HK-2 (cell line): ENCODE results near the gene WDFY1.
"Not testable (repeated sequence)": the region's sequence is repeated elsewhere in the genome, so short reads cannot be mapped to it uniquely, and the experiment has no call there.

Experiments
- DNase-seq: peaks from one replicate; pipeline ENCODE4 v3.0.0-alpha.2; 2018; ENCODE audit not compliant: unreplicated experiment

Gene WDFY1

DNA sequence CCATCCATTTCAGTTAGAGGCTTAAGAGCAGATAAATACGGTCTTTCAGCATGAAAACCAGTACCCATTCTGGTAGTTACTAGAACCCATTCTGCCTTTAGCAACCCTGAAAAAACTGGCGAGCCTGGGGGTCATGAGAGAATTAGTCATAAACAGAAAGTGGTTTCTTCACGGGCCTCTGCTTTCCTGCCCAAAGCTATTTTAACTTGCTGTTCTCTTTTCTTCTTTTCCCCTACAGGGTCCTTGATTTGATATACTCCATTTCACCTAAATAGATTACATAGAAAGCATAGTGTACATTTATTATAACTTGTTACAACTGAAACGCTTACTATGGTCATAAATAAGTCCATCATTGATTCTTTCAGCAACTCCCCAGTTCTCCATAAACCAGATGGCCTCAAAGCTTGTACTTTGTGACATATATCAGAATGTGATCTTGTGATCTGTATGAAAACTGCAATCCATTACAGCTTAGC lies 48.3 kb downstream of the WDFY1 start:
- peak; percentile 31 for DNase-seq

DNA sequence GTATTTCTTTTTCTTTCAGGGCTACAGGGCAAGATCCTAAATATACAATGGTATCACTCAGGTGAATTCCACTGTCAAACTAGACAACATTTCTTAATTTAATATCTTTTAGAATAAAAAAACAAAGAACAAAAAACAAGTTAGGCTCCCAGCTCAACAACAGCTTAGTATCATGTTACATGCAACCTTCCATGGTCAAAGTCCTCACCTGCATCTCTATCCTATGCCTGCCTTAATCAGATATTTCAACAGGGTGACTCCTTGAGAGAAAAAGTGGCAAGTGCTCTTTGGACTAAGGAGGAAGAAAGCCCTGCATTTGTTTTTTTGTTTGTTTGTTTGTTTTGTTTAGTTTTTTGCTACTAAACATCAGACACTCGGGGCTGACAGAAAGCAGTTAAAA lies 50.2 kb downstream of the WDFY1 start:
- no peak for DNase-seq

DNA sequence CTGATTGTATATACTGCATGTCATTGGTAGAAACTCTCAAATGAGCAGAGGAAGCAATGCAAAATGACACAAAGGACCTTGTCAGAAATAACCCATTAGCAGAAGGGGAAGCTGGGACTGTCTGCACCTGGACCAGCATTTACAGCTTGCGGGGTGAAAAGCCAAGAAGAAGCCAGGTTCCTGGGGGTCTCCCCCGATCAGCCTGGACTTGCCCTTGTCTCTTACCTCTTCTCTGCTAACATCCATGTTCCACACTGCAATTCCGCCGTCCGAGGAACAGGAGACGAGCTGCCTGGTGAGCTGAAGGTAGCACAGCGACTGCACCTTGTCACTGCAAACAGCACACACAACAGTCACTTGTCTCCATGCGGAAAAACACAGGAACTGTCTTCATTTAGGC lies 51.1 kb downstream of the WDFY1 start:
- DNase-seq = no peak

DNA sequence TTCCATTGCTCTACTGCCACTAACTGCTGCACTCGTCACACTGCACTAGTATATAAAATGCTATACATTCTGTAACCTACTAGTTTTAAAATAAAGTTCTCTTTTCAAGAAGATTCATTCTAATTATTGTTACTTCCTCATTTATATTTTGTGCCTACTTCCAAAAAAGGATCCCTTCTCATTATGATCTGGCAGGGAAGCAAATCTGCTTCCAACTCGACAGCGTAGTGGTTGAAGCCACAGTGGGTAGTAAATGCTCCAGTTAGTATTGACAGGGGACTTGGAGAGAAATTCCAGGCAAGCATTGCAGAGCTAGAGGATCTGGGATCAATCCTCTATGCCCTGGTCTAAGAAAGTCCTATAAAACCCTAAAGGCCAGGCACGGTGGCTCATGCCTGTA lies 54.4 kb downstream of the WDFY1 start:
- no peak for DNase-seq

DNA sequence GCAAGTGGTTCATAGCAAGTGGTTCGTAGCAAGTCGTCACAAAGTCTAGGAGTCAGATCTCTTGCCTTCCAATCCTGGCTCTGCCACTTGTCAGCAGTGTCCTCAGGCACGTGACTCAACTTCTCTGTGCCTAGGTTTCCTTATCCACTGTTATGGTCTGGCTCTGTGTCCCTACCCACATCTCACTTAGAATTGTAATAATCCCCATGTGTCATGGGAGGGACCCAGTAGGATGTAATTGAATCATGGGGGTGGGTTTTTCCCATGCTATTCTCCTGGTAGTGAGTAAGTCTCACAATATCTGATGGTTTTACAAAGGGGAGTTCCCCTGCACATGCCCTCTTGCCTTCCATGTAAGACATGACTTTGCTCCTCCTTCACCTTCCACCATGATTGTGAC lies 55.9 kb downstream of the WDFY1 start:
- DNase-seq = no peak

DNA sequence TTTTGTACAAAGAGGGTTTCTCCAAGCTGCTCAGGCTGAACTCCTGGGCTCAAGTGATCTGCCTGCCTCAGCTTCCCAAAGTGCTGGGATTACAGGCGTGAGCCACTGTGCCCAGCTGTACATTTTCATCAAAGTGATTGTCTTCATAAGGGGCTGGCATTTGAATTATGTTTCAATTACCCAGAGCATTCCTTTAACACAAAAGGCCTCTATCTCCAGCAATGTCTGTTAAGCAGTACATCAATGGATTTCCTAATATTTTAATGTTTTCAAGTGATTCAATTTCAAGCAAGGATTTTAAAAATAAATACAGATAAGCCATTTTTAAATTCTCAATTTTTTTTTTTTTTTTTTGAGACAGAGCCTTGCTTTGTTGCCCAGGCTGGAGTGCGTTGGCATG lies 56.9 kb downstream of the WDFY1 start:
- DNase-seq = no peak

DNA sequence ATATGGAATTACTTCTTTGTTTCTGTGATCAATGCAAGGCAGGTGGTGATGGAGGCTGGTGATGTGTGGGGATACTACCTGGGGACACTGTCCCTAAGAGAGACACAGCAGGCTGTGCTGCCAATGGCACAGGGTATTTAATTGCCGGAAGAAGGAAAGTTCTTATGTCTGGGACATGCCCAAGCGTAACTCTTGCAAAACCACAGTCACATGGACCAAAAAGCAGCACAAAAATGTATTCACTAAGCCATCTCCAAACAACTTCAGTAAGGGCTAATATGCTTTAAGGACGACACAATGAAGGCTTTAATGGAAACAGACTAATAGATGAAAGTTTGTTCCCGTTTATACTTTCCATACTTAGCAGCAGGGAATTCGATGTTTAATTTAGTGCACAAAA lies 58.0 kb downstream of the WDFY1 start:
- no peak for DNase-seq

DNA sequence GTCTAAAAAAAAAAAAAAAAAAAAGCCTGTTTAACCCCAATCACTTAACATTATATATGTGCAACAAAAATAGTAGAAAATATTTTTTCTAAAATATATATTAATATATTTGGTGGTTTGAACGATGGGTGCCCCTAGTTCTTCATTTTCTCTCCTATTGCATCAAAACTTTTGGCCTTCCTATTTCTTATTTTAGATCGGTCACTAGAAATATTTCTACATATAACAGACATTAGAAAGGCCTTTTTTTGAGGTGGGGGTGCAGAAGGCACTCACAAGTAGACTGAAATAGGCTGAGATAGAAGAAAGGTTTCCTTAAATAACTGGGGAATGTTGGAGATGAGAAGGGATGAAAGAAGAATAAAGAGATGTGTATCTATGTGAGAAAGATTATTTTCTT lies 58.4 kb downstream of the WDFY1 start:
- no peak for DNase-seq

DNA sequence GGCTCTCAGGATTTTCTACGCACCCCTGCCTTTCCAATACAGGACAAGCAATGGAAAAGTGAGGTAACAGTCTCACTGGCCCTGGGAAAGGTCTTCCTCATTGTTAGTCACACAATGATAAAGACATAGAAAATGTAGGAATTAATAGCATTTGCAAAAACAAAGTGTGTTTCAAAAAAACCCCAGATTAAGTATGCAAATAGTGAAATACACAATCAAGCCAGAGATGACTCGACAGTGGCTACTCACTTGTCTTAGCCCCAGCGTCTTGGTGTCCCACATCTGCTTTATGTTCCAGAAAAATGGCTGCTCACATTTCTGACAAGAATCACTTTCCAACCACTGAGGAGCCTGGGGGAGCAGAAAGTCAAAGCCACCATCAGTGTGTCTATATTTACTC lies 60.7 kb downstream of the WDFY1 start:
- no peak for DNase-seq

DNA sequence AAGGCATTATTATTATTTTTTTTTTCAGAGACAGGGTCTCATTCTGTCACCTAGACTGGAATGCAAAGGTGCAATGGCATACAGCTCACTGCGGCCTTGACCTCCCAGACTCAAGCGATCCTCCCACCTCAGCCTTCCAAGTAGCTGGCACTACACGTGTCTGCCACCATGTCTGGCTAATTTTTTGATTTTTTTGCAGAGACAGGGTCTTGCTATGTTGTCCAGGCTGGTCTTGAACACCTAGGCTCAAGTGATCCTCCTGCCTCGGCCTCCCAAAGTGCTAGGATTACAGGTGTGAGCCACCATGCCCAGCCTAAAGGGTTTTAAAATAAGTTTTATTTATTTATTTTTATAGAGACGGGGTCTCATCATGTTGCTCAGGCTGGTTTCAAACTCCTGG lies 62.4 kb downstream of the WDFY1 start:
- DNase-seq = no peak

DNA sequence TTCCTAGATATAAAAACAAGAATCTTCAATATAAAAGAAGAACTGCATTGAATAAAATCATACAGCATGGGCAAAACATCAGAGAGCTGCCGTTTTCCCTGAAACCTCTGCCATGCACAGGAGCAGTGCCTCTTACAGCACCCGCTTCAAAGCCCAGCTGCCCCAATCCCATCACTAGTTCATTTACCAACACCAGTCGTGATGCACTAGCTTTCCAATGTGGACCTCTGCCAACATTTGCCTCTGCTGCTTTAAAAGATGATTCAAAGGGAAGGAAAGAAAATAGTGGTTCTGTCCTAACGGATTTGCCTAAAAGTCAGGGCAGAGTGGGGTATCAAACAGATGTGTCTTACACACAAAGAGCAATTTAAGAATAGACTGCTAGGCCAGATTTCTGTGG lies 64.3 kb downstream of the WDFY1 start:
- no peak for DNase-seq

DNA sequence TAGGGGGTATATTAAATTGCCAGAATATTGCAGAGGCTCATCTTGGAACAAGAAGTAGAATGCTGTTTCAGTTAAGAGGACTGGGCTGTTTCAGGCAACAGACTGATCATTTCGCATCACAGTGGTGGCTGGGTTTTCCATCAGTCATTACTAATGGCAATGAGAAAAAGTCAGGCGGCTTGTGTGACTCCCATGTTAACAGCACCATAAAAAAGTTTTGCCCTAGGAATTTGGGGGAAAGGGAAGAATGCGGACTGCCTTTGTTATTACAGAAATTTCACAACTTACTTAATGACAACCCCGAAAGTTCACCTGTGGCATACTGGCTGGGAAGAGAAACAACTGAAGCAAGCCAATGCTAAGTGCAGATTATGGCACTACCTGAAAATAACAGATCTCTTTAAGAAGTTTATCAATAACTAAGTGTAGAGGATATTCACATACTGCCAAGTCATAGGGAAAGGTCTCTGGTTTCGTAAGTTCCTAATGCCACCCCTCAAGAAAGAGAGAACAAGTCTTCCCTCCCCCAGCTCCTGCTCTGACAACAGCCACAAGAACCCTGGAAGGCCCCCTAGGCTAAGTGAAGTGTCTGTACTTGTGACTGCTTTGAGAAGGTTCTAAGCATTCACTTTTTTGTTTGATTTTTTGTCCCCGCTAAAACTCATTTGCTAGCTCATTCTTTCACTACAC lies 67.3 kb downstream of the WDFY1 start:
- no peak for DNase-seq

DNA sequence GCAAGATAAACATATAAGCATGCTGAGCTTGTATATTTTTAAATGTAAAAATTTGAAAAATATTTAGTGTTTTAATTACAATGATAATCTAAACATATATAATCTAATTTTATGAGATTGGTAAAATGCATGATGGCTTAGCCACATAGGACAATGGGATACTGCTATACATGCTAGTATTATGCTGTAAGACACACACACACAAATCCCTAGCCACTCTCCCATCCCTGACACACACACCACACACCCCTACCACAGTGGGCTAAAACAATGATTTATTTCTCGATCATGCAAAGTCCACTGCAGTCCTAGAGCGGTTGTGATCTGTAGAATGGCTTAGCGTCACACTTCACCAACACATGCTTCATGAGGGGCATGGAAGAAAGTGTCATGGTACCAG lies 71.5 kb downstream of the WDFY1 start:
- no peak for DNase-seq

DNA sequence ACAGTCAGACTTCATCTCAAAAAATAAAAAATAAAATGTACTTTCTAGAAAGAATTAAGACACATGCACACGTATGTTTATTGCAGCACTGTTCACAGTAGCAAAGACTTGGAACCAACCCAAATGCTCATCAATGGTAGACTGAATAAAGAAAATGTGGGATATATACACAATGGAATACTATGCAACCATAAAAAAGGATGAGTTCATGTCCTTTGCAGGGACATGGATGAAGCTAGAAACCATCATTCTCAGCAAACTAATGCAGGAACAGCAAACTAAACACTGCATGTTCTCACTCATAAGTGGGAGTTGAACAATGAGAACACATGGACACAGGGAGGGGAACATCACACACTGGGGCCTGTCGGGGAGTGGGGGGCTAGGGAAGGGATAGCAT lies 72.4 kb downstream of the WDFY1 start:
- DNase-seq = not testable (repeated sequence)

DNA sequence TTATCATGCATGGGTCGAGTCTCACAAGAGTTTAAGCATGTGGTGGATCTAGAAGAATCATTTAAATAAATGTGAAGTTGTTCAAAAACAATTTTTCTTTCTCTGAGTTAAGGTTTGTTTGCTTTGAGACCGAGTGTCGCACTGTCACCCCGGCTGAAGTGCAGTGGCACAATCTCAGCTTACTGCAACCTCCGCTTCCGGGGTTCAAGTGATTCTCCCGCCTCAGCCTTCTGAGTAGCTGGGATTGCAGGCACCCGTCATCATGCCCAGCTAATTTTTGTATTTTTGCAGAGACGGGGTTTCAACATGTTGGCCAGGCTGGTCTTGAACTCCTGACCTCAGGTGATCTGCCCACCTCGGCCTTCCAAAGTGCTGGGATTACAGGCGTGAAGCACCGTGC lies 73.5 kb downstream of the WDFY1 start:
- DNase-seq = not testable (repeated sequence)

DNA sequence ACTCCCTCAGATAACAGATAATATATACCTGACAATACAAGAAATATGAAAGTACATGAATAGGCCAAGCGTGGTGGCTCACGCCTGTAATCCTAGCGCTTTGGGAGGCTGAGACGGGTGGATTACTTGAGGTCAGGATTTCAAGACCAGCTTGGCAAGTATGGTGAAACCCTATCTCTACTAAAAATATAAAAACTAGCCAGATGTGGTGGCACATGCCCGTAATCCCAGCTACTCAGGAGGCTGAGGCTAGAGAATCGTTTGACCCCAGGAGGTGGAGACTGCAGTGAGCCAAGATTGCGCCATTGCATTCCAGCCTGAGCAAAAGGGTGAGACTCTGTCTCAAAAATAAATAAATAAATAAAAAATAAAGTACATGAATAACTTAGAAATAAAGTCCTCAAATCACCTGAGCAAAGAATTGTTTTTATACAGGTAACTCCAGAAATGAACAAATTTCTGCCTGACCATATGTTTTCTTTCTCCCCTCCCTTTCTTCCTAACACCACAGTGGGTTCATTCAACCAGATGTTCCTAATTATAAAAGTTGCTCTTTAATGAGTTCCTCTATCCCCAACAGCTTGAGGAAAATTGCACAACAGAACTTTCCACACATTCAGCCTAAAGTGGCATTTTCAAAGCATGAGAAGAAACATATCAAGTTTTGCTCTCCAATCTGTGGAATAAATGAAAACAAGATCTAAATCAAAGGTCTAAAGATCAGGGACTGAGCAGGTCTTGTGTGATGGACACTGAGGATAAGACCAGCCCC lies 74.1 kb downstream of the WDFY1 start:
- DNase-seq = no peak

DNA sequence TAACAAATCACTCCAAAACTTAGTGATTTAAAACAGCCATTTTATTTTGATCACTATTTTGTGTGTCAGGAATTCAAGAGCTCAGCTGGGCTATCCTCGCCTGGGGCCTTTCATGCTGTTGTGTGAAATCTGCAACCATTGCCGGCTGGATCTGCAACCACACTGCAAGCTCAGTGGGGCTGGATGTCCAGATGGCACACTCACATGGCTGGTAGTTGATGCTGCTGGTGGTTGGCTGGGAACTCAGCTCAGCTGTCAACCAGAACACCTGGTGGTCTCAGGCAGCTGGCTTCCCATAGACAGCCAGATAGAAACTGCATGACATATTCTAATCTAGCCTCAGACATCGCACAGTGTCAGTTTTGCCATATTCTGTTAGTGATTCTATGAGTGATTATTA lies 77.1 kb downstream of the WDFY1 start:
- DNase-seq = no peak

DNA sequence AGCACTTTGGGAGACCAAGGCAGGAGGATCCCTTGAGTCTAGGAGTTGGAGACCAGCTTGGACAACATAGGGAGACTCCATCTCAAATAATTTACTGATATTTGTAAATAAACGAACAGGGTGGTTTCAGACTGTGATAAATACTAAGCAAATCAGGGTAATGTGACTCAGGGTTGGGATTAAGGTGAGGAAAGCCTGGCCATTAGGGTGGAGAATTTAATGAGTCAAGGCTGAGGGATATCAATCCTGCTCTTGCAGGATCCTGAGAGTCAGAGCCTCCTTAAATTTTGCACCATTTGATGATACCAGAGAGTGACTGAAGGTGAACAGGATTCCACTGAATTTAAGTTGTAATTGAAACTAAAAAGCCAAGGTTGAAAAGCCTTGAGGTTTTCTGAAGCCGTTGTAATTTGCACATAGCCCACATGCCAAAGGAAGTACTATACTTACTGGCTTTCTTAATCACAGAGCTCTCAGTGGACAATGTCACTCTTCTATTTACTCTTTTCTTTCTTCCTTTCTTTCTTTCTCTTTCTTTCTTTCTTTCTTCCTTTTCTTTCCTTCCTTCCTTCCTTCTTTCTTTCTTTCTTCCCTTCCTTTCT lies 79.1 kb downstream of the WDFY1 start:
- DNase-seq = no peak

DNA sequence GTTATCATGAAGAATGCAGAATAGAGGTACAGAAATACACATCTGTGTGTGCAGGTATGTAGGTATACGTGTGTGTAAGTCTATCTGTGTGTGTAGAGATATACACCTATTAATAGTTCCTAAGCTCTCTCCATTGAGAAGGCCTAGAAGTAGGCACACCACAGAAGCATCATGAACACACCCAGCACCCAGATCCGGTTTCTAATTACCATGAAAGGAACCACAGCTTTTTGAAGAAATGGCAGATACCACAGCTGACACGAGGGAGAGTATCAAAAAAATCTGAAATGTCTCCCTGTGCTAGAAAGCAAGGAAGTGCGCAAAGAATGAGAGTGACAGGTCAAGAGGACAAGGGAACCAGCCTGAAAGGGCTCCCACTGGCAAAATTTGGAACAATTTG lies 80.0 kb downstream of the WDFY1 start:
- DNase-seq = no peak

DNA sequence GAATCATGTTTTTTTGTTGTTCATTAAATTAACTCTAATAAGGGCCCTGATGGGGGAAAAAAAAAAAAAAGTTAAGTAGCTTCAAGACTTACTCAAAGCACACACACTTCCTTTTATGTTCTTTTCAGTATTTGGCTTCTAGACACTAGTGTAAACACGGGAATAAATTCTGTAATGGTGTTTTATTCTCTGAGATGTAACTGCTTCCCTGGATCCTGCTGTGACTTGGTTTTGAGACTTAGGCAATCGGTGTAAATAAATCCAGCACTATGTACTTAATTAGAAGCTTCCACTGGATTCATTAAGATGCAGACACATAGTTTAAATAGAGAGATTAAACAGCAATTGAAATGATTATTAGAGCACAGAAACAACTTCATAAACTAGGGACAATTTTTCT lies 81.6 kb downstream of the WDFY1 start:
- DNase-seq = no peak

DNA sequence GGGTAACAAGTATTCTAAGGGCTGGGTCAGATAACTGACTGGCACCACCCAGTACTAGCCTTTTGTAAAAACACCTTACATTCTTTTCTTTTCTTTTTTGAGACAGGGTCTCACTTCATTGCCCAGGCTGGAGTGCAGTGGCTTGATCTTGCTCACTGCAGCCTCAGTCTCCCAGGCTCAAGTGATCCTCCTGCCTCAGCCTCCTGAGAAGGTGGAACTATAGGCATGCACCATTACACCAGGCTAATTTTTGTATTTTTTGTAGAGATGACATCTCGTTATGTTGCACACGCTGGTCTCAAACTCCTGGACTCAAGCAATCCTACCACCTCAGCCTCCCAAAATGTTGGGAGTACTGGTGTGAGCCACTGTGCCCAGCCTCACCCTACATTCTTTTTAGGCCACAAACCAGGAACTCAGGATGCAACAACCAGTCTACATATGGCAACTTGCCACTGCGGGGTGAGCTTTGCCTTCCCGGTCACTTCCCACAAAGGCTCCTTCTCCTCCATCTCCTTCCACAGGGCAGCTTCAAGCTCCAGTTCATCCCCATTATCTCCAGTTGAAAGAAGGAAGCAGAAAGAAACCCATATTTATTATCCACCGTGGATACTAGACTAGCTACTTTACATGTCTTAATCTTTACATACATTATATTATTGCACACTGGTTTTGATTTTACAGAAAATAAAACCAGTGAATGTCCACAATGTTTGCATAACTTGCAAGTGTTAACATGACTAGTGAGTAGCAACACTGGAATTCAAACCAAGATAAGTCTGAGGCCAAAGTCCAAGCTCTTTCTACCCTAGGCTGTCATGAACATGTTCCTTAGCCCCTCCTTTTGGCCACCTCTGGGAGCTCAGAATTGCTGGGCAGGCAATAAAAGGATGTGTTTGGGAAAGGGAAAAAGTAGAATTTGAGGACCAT lies 84.1 kb downstream of the WDFY1 start:
- DNase-seq = peak; percentile 44

DNA sequence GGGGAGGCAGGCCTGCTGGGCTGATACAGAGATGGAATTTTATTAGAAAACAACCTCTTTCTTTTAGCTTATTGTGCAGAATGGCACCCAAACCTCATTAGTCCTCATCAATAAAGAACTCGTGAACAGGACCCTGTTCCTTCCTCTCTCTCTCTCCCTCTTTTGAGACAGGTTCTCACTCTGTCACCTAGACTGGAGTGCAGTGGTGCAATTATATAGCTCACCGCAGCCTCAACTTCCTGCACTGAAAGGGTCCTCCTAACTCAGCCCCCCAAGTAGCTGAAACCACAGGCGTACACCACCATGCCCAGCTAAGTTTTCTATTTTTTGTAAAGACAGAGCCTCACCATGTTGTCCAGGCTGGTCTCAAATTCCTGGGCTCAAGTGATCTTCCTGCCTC lies 86.1 kb downstream of the WDFY1 start:
- DNase-seq = no peak
